ENCODE measurements around the gene PLCL2.

The PLCL2 gene

DNA sequence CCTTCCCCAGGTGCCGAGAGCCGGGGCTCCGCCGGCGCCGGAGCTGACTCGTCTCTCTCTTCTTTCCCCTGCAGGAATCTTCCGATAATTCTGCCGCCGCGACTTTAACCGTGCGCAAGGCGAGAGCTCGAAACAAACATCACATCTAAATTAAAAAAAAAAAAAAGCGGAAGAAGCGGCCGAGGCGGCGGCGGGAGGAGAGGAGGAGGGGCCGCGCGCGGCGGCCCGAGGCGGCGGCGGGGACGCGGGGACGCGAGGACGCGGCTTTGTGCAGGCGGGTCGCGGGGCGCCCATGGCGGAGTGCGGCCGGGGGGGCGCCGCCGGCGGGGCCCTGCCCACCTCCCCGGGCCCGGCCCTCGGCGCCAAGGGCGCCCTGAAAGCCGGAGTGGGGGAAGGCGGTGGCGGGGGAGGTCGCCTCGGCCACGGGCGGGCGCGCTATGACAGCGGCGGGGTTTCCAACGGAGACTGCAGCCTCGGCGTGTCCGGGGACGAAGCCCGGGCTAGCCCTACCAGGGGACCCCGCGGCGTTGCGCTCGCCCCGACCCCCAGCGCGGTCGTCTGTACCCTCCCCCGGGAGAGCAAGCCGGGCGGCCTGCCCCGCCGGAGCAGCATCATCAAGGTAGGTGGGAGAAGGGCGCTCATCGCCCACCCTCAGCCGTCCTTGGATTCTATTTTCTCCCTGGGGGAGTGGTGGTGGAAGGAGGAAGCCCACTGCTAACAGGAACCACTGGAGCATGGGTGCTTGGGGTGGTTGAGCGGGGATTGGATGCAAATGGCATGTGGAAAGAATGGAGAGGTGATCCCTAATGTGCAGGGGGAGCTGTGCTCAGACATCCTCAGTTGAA is at the start of gene PLCL2:
PLCL2 (plus strand) TSS at position 208 of the 845 bp plus-strand sequence; CDS start at position 293, 85 bp downstream.
- peak; percentile 67 for DNase-seq

GRCh38 chr3:16836505-16837237 is 48.1 kb upstream of the PLCL2 start:
- no peak for DNase-seq

GRCh38 chr3:16837602-16838001 is 47.2 kb upstream of the PLCL2 start:
- no peak for DNase-seq

DNA sequence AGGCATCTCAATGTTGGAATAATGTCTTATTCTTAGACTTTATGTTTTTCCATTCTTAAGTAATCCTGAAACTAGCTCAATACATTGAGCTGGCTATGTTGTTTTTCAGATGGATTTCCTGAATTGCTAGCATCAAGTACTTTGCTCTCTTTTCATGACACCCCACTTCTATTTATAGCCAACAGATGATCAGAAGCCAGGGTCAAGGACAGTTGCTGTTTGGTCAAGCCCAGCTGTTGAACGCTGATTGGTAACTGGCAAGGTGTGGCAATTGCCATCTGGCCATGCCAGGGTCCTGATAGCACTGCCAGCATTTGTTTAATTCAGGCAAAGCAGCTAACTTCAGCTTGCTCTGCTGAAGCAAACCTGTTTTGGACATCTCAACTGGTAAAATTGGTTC is 46.2 kb upstream of the PLCL2 start:
- no peak for DNase-seq

- DNase-seq: no peak
These were observed 45.3 kb upstream of the PLCL2 start for GRCh38 chr3:16839271-16840100.

GRCh38 chr3:16840101-16840424 is 44.7 kb upstream of the PLCL2 start:
- no peak for DNase-seq

GRCh38 chr3:16841041-16841753 is 43.6 kb upstream of the PLCL2 start:
- DNase-seq: no peak

- DNase-seq: peak; percentile 16
These were observed 42.9 kb upstream of the PLCL2 start for GRCh38 chr3:16841904-16842271.

- DNase-seq: peak; percentile 63
These were observed 42.2 kb upstream of the PLCL2 start for GRCh38 chr3:16842272-16843270.

DNA sequence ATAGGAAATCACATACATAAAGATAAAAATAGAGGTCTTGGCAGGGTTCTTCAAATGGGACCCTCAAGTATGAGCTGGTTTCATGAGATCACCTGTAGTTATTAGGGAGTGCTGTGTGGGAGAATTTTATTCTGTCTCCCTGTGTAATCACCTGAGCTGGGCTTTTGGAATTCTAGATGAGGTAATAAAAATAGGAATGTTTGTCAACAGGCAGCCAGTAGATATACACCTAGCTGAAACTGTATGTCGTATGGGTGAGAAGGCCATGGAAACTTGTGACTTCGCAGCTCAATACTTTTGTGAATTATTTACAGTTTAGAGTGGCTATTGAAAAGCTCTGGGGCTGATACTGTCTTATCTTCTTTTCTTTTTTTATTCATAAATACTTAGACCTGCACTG is 40.5 kb upstream of the PLCL2 start:
- no peak for DNase-seq

DNA sequence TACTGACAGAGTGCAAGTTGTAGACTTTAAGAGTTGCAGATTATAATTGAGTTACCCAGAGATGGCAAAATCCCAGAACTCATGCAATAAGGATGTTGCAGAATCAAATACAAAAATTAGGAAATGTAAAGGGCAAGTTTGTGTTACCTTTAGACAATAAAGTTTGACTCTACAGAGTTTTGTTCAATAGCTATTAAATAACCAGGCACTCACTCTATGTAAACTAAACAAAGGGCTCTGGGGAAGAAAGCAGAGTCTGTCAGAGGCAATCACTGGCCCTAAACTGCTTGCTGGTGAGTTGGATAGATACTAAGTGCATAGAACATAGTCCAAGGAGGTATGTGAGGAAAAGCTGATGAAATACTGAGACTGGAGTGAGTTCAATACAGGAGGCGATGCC is 40.0 kb upstream of the PLCL2 start:
- DNase-seq: no peak

DNA sequence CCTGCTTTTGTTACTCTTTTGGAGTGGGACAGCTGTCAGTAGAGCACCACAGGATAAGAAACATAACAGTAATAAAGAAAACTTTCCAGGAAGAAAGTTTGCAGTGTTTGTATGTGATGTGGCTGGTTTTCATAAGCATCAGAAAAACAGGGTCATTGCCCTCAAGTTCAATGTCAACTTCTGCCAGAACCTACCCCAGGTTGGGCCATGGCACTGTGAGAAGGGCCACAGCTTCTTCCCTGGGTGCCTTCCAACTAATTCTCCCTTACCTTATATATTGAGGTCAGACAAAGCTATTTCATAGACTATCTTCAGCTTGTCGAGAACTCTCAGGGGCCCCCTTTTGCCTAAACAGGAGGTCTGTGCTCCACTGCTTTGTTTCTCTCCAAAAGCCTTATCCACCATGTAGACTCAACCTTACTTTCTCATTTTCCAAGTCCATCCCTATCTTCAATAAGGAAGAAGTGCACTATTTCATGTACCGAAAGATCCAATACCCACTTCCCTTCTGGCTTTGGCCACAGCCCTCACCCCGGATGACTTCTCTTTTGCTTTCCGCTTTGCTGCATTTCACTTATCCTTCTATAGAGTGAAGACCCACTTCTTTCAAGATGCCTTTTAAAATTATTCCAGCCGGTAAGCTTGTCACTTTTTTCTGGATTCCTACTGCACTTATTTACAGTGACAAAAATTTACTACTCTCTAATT is 38.2 kb upstream of the PLCL2 start:
- DNase-seq: no peak

- no peak for DNase-seq
These were observed 36.7 kb upstream of the PLCL2 start for GRCh38 chr3:16848007-16848406.

DNA sequence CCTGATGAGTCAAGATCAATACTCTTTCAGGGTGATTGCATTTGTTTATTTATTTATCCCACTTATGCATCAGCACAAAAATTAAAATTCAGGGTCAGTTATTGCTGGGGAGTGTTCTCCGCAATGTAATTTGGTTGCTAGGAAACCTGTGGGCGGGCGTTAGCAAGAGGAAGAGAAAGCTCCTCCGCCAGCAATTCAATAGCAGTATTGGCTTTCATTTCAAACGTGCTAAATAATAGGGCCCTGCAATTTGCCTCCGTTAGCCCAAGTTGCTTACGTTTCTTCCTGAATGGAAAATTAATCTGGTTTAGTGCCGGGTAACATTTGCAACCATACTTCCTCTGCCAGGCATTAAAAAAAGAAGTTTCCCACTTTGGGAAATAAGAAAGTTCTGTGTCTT is 35.5 kb upstream of the PLCL2 start:
- DNase-seq: peak; percentile 64

DNA sequence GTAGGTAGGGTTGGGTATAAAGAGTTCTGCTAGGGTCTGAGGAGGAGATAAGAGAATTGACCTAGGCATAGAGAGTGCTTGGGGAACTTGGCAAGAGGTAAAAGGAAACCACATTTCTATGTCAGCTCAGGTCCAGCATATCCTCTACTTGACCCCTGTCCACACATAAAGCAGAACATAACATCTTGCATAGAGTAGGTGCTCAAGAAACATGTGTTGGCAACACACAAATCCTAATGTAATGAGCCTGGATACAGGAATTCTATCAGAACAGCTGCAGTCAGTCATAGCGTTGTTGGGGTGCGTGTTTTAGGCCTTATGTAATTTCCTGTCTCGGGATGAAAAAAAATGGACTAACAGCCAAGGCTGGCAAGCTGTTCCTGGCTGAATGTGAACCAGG is 35.0 kb upstream of the PLCL2 start:
- DNase-seq: no peak

GRCh38 chr3:16855497-16855896 is 29.3 kb upstream of the PLCL2 start:
- no peak for DNase-seq

- no peak for DNase-seq
These were observed 24.5 kb upstream of the PLCL2 start for GRCh38 chr3:16860234-16860633.

DNA sequence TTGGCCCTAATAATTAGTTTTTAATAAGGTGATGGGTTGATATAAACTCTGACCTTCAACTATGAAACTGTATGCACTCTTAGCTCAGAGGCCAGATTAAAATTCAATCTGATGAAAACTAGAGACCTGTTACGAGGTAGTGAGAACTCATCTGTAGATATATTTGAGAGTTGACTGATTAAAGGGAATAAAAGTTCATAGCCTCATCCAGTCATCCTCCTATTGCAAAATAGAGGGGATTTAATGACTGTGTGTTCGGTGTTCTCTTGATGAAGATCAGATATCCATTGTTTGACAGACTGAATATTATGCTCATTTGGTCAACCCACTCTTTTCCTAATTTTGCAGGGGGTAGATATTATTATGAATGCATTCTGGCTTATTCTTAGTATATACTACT is 23.3 kb upstream of the PLCL2 start:
- DNase-seq: no peak

DNA sequence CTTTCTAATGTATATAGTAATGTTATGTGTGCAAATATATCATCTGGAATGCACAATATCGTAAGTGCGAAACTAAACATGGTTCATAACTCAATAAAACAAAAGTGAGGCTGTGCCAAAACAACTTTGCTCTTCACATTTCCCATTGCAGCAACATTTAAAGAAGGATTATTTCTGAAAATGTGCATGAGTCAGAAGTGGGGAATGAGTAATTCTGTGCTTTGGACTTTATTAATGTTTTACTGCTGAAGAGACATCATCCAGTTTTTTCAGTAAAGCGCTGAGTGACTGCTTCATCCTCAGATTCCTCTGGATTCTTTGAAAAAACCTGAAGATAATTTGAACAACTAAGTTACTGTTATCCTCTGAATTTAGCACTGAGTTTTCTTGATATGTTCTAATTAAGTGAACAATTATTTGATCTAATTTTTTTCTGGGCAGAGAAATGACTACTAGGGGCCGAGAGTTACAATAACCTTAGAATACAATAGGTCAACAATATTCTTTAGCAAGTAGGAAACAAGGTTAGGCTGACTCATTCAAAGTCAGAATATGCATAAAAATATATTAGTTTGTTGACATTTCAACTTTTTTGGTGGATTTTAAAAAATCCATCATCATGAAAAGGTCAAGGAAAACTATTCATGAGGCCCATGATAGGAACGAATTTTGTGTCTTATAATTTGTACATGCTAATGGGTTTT is 20.0 kb upstream of the PLCL2 start:
- DNase-seq: no peak

- DNase-seq: no peak
These were observed 19.4 kb upstream of the PLCL2 start for GRCh38 chr3:16865335-16865734.
